K562 (cell line): ENCODE measurements around the gene USP48. TPM values are rescaled to one million over a fixed set of nuclear protein-coding genes. Genes with fewer than 3 reads are reported as not detected.

Source experiments
- ARHGAP35 ChIP-seq: fragments of 450-650 bp; IDR thresholded peaks from 2 replicates; pipeline ENCODE4 v1.6.1; 2018; ENCODE audit not compliant: partially characterized antibody
- CBFA2T2 ChIP-seq: fragments of 450-650 bp; conservative IDR thresholded peaks from 2 replicates; pipeline ENCODE4 v1.6.1; 2017; ENCODE audit warnings: mild to moderate bottlenecking
- CREB3 ChIP-seq: fragments of 450-650 bp; conservative IDR thresholded peaks from 2 replicates; pipeline ENCODE4 v1.6.1; 2016; ENCODE audit warnings: missing genetic modification characterization, low read depth, mild to moderate bottlenecking, missing compliant biosample characterization, moderate library complexity
- DPF2 ChIP-seq: fragments of 450-650 bp; IDR thresholded peaks from 2 replicates; pipeline ENCODE4 v1.6.1; 2016
- GABPB2 ChIP-seq: fragments of 250-450 bp; sonication (Bioruptor Pico); conservative IDR thresholded peaks from 2 replicates; pipeline ENCODE4 v1.5.1; 2021; ENCODE audit warnings: mild to moderate bottlenecking
- GATA2 ChIP-seq: sonication (generic); formaldehyde crosslinking; IDR thresholded peaks from 2 replicates; pipeline ENCODE4 v1.4.0; 2020; ENCODE audit warnings: mild to moderate bottlenecking, missing genetic modification reagents
- HDAC8 ChIP-seq: fragments of 450-650 bp; IDR thresholded peaks from 2 replicates; pipeline ENCODE4 v1.6.1; 2016; ENCODE audit warnings: mild to moderate bottlenecking, missing genetic modification characterization, moderate library complexity, missing compliant biosample characterization
- NR1H2 ChIP-seq: sonication (generic); formaldehyde crosslinking; IDR thresholded peaks from 2 replicates; pipeline ENCODE4 v1.4.0; 2020; ENCODE audit warnings: mild to moderate bottlenecking, missing genetic modification reagents
- NR2F6 ChIP-seq: fragments of 450-650 bp; formaldehyde crosslinking; IDR thresholded peaks from 2 replicates; pipeline ENCODE4 v1.4.0; 2020; ENCODE audit warnings: mild to moderate bottlenecking
- PHF20 ChIP-seq: fragments of 450-650 bp; IDR thresholded peaks from 2 replicates; pipeline ENCODE4 v1.6.1; 2018; ENCODE audit not compliant: partially characterized antibody
- POLR2AphosphoS5 ChIP-seq: IDR thresholded peaks from 2 replicates; pipeline ENCODE4 v1.6.1; 2011; ENCODE audit warnings: mild to moderate bottlenecking, low read depth, low read length, moderate library complexity; ENCODE audit not compliant: control insufficient read depth, insufficient read depth
- RHOXF2B ChIP-seq: fragments of 250-450 bp; sonication (Bioruptor Pico); conservative IDR thresholded peaks from 2 replicates; pipeline ENCODE4 v1.5.1; 2021
- SIN3B ChIP-seq: fragments of 450-650 bp; IDR thresholded peaks from 2 replicates; pipeline ENCODE4 v1.6.1; 2017; ENCODE audit warnings: low read depth, mild to moderate bottlenecking, moderate library complexity
- SRSF9 ChIP-seq: fragments of 200-400 bp; formaldehyde crosslinking; IDR thresholded peaks from 2 replicates; pipeline ENCODE4 v1.6.1; 2017; ENCODE audit warnings: low read depth, low read length, borderline replicate concordance
- TCF7 ChIP-seq: sonication (generic); IDR thresholded peaks from 2 replicates; pipeline ENCODE4 v1.6.1; 2016; ENCODE audit warnings: antibody characterized with exemption, borderline replicate concordance
- THRAP3 ChIP-seq: fragments of 450-650 bp; IDR thresholded peaks from 2 replicates; pipeline ENCODE4 v1.6.1; 2016; ENCODE audit warnings: mild to moderate bottlenecking, inconsistent platforms, borderline replicate concordance
- VEZF1 ChIP-seq: fragments of 200-800 bp; sonication (Bioruptor generic); IDR thresholded peaks from 2 replicates; pipeline ENCODE4 v1.6.1; 2017; ENCODE audit warnings: missing genetic modification characterization, missing compliant biosample characterization
- XRCC5 ChIP-seq: fragments of 200-400 bp; formaldehyde crosslinking; IDR thresholded peaks from 2 replicates; pipeline ENCODE4 v1.6.1; 2017; ENCODE audit warnings: low read depth, mild to moderate bottlenecking, low read length
- ZBTB17 ChIP-seq: fragments of 450-650 bp; formaldehyde crosslinking; IDR thresholded peaks from 2 replicates; pipeline ENCODE4 v1.4.0; 2020; ENCODE audit warnings: mild to moderate bottlenecking
- ZNF24 ChIP-seq: fragments of 450-650 bp; IDR thresholded peaks from 2 replicates; pipeline ENCODE4 v1.6.1; 2016
- ZNF263 ChIP-seq: sonication (generic); formaldehyde crosslinking; IDR thresholded peaks from 2 replicates; pipeline ENCODE4 v1.8.0; 2022; ENCODE audit warnings: mild to moderate bottlenecking, missing genetic modification reagents, borderline replicate concordance
- ZNF282 ChIP-seq: sonication (generic); formaldehyde crosslinking; IDR thresholded peaks from 2 replicates; pipeline ENCODE4 v1.8.1; 2023; ENCODE audit warnings: missing genetic modification reagents
- ZNF3 ChIP-seq: fragments of 250-450 bp; sonication (Bioruptor Pico); IDR thresholded peaks from 2 replicates; pipeline ENCODE4 v1.5.0; 2021; ENCODE audit warnings: mild to moderate bottlenecking, moderate library complexity
- ZNF586 ChIP-seq: fragments of 450-650 bp; formaldehyde crosslinking; conservative IDR thresholded peaks from 2 replicates; pipeline ENCODE4 v1.4.0; 2020; ENCODE audit warnings: mild to moderate bottlenecking, moderate library complexity
- ZNF778 ChIP-seq: fragments of 450-650 bp; formaldehyde crosslinking; IDR thresholded peaks from 2 replicates; pipeline ENCODE4 v1.4.0; 2020; ENCODE audit warnings: mild to moderate bottlenecking, moderate library complexity
- polyA plus RNA-seq, 8 experiments: library from polyadenylated mRNA; depleted of rRNA in 4 of 8; stranded (reverse) in 5 of 8; unstranded in 3 of 8; fragments of >200 nt; fragmentation: Nextera tagmentation in 2 of 8; fragmentation: Illumina TruSeq in 1 of 8; extraction: Ambion mirVana in 2 of 8; extraction: Trizol in 1 of 8; gene quantifications; 2 replicates each; pipeline versions ENCODE4 v1.2.1 to v1.2.3, GENCODE V29; 2011 to 2014; ENCODE audit warnings: inconsistent platforms in 1 of 8, missing spikeins in 1 of 8
- total RNA-seq, 7 experiments: library from RNA; depleted of rRNA in 6 of 7; stranded (reverse); fragments of >200 nt in 6 of 7; fragmentation: Illumina TruSeq in 2 of 7; extraction: Trizol in 2 of 7; gene quantifications; 2 replicates each; pipeline versions ENCODE4 v1.2.1 to v1.2.3, GENCODE V29; 2011 to 2021; ENCODE audit warnings: low replicate concordance in 1 of 7
- TF ChIP-seq, protein P1 (sequence below): sonication (generic); formaldehyde crosslinking; IDR thresholded peaks from 2 replicates; pipeline ENCODE4 v1.9.0; 2022; ENCODE audit warnings: mild to moderate bottlenecking, missing genetic modification reagents
- TF ChIP-seq, protein P2 (sequence below): fragments of 250-450 bp; sonication (Bioruptor Pico); IDR thresholded peaks from 2 replicates; pipeline ENCODE4 v1.8.0; 2021; ENCODE audit warnings: moderate library complexity, mild to moderate bottlenecking, inconsistent platforms

The USP48 gene
- total and polyA plus RNA-seq, 9 of the 15 experiments (the other 6 are each of a cell fraction or from before 2014, with no cell fraction given), result 23.3 to 123 (median 106) TPM

DNA sequence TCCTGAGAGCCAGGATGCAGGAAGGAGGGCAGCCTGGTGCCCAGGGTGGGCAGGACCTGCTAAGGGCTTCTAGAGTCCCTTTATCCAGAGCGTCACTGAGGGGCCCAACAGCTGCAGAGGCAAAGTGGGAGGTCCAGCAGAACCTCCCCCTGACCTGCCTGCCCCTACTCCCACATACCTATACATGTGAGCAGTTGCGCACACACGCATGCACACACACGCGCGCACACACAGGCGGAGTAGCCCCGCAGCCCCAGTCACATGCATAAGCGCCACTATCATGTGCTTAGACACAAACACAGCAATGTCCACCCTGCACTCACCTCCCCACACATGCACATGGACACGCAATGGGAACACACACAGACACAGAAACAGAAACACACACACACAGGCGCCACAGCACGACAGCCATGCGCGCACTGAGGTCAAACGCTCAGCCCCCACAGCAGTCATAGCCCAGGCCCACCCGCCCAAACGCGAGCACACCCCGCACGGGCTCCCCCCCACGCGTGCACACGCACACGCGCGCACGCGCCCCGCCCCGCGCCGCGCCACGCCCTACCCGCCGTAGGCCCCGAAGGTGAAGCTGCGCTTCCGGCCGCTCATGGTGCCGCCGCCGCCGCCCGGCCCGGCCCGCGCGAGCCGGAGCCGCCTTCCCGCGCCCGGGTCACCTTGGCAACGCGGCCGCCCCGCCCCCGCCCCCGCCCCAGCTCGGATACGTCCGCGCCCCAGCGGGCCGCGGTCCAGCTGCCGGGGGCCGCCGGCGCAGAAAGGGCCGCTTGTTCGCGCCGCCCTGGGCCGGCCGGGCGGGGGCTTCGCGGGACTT is 131.5 kb downstream of the USP48 start (continued):
- no peak for TF ChIP-seq HDAC8 (tag)
- no peak for TF ChIP-seq ZNF586
- TF ChIP-seq, protein P1, sequence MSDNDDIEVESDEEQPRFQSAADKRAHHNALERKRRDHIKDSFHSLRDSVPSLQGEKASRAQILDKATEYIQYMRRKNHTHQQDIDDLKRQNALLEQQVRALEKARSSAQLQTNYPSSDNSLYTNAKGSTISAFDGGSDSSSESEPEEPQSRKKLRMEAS (CRISPR knock-in tag), result peak; percentile 91
- no peak for TF ChIP-seq SIN3B
- TF ChIP-seq XRCC5, result no peak
- peak; percentile 23; the same call in 1 of the 2 replicates for TF ChIP-seq ZNF282 (CRISPR knock-in tag)
- no peak for TF ChIP-seq GABPB2 (CRISPR knock-in tag)
- TF ChIP-seq ZNF3, result no peak
- TF ChIP-seq ZNF778 (CRISPR knock-in tag), result no peak
- no peak for TF ChIP-seq RHOXF2B
- TF ChIP-seq SRSF9, result no peak
- no peak for TF ChIP-seq TCF7
- no peak for TF ChIP-seq ZBTB17 (CRISPR knock-in tag)
- TF ChIP-seq CBFA2T2, result no peak
- TF ChIP-seq, protein P2, sequence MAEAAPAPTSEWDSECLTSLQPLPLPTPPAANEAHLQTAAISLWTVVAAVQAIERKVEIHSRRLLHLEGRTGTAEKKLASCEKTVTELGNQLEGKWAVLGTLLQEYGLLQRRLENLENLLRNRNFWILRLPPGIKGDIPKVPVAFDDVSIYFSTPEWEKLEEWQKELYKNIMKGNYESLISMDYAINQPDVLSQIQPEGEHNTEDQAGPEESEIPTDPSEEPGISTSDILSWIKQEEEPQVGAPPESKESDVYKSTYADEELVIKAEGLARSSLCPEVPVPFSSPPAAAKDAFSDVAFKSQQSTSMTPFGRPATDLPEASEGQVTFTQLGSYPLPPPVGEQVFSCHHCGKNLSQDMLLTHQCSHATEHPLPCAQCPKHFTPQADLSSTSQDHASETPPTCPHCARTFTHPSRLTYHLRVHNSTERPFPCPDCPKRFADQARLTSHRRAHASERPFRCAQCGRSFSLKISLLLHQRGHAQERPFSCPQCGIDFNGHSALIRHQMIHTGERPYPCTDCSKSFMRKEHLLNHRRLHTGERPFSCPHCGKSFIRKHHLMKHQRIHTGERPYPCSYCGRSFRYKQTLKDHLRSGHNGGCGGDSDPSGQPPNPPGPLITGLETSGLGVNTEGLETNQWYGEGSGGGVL, result no peak
- TF ChIP-seq NR1H2 (CRISPR knock-in tag), result peak; percentile 34; the same call in 1 of the 2 replicates
- TF ChIP-seq NR2F6 (CRISPR knock-in tag), result 0 out of 2 replicates have a peak, but pooled peaks have one; percentile 43
- TF ChIP-seq VEZF1 (CRISPR knock-in tag), result peak; percentile 86
- no peak for TF ChIP-seq THRAP3
- no peak for TF ChIP-seq CREB3 (tag)
- TF ChIP-seq ZNF24, result no peak
- peak; percentile 54; the same call in 1 of the 2 replicates for TF ChIP-seq DPF2
- TF ChIP-seq PHF20, result peak; percentile 38
- 0 out of 2 replicates have a peak, but pooled peaks have one; percentile 43 for TF ChIP-seq ZNF263
- TF ChIP-seq ARHGAP35, result peak; percentile 53
- no peak for TF ChIP-seq GATA2 (CRISPR knock-in tag)
- no peak for TF ChIP-seq POLR2AphosphoS5
